ENCODE measurements around the gene PHLPP2.

DNA sequence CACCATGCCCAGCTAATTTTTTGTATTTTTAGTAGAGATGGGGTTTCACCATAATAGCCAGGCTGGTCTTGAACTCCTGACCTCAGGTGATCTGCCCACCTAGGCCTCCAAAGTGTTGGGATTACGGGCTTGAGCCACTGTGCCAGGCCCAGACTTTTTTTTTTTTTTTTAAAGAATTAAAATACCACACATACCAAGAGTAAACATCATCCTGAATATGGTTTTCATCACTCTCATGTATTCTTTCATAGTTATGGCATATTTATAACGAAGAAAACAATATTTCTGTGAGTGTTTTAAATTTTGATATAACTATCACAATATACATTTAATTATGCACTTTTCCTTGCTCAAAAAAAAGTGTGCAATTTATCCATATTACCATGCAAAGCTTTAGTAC lies 50.3 kb downstream of the PHLPP2 start:
- TF ChIP-seq POLR2AphosphoS5 (IDR thresholded peaks at IDR 0.05) (no peak), POLR2A (IDR thresholded peaks at IDR 0.05) (no peak)
- TF ChIP-seq, protein P1, sequence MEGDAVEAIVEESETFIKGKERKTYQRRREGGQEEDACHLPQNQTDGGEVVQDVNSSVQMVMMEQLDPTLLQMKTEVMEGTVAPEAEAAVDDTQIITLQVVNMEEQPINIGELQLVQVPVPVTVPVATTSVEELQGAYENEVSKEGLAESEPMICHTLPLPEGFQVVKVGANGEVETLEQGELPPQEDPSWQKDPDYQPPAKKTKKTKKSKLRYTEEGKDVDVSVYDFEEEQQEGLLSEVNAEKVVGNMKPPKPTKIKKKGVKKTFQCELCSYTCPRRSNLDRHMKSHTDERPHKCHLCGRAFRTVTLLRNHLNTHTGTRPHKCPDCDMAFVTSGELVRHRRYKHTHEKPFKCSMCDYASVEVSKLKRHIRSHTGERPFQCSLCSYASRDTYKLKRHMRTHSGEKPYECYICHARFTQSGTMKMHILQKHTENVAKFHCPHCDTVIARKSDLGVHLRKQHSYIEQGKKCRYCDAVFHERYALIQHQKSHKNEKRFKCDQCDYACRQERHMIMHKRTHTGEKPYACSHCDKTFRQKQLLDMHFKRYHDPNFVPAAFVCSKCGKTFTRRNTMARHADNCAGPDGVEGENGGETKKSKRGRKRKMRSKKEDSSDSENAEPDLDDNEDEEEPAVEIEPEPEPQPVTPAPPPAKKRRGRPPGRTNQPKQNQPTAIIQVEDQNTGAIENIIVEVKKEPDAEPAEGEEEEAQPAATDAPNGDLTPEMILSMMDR (IDR thresholded peaks at IDR 0.05): no peak
